Brain pericyte (primary cell): Measurements from ENCODE around the gene SMIM44.

Source experiments
- DNase-seq: peaks from one replicate; pipeline ENCODE4 v3.0.0-alpha.2; 2012; ENCODE audit warnings: low read depth, low spot score

The SMIM44 gene

DNA sequence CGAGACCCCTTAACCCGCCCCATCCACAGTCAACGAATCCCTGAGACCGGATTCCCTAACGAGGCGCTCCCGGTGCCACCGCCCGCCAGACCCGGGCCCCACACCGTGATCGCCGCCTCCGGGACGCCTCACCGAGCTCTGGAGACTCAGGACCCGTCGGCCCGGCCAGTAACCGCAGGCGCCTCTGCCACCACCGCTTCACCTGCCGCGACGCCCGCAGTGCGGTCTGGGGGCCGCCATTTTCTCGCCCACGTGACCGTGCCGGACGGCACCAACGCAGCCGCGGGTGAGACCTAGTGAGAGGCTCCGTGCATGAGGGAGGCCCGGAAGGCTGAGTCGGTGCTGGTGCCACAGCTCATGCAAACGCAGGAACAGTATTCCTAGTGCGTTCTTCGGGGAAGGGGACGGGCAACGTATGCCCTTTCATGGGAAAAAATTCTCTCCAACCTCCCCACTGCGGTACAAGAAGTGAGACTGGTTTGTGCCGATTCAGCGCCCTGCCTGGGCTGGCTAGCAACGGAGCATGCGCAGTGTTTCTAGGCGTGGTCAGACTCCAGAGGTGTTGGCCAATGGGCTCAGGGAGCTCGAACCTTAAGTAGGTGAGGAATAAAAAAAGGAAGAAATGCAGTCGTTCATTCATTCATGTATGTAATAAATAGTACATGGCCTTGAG, 17.3 kb upstream of the SMIM44 start, which contains the start of gene DOHH:
Gene DOHH (minus strand): TSS at position 246 of the 673 bp plus-strand sequence. CDS start 3,860 bp downstream, outside the sequence.
- peak; percentile 90 for DNase-seq

DNA sequence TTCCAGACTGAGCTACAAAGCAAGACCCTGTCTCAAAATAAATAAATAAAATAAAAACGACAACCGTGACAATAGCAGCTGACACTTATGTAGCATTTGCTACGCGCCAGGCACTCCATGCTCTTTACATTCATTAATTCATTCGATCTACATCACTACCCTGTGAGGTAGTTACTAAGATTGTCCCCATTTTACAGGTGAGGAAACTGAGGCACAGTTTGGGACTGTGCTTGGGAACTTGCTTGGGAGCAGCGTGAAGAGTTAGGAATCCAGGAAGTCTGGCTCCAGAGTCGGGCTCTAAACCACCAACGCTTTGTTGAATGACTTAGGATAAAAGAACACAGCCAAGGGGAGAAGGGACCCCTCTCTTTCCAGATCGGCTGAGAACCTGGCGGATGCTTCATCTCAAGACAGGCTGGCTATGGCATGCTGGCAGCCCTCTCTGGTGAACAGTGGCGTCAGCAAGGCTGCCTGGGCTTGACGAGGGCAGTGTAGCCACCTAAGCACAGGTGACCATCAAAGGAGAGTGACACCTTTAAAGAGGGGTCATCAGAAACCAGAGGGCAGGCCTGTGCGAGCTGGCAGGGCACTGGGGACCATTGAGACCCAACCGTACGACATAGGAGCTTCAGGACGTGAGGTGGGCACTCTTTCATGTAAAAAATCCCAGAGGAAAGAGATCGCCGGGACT, 16.6 kb upstream of the SMIM44 start:
- no peak for DNase-seq

DNA sequence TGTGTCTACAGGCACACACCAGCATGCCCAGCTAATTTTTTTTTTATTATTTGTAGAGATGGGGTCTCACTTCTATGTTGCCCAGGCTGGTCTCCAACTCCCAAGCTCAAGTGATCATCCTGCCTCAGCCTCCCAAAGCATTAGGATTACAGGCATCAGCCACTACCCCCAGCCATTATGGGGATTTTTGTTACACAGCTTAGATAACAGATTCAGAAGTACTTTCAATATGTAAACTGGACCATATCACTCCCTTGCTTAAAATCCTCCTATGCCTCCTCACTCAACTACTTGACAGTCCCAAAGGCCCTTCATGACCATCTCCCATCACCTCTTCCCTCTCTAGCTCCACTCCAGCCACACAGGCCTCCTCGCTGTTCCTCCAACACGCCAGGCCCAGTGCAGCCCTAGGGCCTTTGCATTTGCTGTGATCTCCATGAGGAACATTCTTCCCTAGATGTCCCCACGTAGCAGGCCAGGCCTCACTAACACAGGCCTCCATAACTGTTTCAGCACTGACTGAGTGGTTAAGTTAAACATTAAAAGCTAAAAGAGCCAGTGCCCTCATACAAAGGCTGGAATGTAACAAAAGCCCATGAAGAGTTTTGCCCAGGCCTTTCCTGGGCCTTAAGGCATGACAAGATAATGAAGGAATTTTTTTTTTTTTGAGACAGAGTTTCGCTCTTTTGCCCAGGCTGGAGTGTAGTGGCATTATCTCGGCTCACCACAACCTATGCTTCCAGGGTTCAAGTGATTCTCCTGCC, 14.7 kb upstream of the SMIM44 start:
- no peak for DNase-seq

DNA sequence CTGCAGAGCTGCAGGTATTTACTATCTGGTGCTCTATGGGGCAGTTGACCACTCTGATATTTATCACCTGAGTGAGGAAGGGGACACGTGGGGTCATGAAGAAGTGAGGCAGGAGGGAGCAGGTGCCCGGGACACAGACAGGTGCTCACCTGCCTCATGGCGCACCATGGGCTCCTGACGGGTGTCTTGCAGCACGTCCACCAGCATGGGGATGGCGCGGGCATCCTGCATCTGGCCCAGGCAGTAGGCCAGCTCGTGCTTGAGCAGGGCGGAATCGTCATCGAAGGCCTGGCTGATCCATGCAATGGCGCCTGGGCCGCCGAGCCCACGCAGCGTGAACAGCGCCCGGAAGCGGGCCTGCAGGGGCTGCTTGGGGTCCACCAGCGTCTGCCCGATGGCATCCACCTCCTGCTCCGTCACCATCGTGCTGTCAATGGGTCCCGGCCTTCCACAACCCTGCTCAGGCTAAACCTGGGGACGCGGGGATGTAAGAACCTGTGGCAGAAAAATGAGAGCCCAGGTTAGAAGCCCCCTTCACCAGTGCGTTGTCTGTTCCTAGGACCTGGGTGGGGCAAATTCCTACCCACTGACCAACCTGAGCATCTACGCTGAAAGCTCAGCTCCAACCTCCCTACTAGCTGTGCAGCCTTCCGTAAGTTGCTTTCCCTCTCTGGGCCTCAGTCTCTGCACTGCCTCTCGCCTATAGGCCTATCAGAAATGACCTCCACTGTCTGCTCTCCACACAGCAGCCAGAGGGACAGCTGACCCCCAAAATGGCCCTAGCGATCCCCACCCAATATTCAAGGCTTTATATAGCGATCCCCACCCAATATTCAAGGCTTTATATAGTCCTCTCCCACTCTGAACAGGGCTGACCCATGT, 13.4 kb upstream of the SMIM44 start:
- DNase-seq, result no peak

DNA sequence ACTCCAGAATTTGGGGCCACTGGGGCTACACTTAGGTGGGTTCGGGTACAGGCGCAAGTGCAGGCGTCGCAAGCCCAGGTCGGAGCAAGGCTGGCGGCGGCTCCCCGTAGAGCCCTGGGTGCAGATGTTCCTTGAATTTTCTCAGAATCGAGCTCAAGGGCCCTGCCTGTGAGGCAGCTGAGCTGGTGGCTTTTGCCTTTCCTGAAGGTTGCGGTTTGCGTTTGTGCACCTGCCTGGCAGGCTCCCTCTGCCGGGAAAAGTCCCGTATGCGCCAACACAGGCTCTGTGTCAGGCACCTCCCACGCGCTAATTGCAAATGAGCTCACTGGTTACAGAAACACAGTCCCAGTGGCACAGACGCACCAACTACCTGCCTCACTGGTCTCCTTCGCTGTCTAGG, 11.3 kb upstream of the SMIM44 start:
- no peak for DNase-seq

DNA sequence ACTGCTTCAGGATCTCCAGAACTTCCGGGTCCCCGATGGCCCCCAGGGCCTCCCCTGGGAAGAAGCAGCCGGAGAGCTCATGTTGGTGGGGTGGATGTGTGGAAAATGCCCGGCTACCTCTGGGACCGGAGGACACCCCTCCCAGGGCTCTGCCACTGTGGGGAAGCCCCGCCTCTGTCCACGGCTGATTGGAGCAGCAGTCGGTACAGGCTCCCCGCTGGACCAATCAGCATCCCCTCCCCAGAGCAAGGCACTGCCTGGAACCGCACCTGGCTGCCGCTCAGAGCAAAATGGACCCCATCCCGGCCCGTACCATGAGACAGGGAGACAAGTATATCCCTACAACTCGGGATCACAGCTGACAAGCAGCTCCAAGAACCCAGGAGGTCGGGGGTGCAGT, 10.8 kb upstream of the SMIM44 start:
- no peak for DNase-seq

DNA sequence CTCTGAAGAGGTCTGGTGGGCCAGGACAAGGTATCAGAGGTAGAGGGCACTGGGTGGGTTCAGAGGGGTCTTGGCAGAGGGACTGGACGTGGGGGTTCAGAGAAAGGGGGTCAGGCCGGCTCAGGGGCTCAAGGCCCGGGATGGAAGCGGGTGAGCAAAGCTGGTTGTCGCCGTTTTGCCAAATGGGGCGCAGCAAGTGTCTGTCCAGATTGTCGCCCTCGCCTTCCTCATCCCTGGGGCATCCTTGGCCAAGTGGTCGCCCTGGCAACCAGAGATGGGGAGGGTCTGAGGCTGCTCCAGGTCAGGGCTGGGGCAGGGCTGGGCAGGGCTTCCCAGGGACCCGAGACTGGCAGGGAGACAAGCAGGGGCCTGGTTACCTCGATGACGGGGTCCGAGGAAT, 10.4 kb upstream of the SMIM44 start:
- no peak for DNase-seq

DNA sequence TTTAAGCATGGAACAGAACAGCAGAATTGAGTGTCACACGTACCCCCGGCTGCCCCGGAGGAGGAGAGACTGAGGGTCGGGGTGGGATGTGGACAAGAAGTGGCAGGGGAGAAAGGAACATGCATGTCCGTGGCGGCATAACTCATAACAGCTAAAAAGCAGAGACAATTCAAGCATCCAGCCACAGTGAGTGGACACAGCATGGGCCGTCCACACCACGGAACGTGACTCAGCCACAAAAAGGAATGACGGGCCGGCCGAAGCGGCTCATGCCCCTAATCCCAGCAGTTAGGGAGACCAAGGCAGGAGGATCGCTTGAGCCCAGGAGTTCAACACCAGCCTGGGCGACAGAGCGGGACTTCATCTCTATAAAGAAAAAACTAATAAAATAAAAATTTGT, 9.7 kb upstream of the SMIM44 start:
- no peak for DNase-seq

DNA sequence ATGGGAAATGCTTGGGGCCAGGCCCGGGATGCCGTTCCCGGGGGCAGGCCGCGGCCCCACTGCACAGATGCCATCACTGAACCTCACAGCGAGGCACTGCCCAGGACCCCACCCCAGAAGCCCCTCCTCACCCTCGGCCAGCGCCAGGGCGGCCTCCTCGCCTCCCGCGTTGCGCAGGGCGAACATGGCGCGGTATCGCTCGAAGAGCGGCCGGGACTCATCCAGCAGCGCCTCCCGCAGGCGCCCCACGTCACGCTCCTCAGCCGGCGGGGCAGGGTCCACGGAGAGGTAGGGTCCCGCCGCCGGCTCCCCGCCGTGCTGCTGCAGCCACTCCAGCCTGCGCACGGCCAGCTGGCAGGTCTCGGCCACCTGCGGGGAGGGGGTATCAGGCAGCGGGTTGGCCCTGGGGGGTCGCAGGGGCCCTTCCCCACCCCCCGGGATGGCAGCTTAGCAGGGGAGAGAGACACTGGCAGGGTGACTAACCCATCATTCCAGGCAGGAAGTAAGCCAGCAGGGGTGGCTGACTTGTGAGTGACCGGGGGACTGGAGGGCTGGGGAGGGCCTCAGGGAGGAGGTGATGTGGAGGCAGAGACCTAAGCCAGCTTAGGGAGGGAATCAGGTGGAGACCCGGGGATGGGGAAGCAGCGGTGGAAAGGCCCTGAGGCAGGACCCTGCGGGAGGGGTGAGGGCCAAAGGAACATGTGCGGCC, 9.0 kb upstream of the SMIM44 start:
- no peak for DNase-seq

DNA sequence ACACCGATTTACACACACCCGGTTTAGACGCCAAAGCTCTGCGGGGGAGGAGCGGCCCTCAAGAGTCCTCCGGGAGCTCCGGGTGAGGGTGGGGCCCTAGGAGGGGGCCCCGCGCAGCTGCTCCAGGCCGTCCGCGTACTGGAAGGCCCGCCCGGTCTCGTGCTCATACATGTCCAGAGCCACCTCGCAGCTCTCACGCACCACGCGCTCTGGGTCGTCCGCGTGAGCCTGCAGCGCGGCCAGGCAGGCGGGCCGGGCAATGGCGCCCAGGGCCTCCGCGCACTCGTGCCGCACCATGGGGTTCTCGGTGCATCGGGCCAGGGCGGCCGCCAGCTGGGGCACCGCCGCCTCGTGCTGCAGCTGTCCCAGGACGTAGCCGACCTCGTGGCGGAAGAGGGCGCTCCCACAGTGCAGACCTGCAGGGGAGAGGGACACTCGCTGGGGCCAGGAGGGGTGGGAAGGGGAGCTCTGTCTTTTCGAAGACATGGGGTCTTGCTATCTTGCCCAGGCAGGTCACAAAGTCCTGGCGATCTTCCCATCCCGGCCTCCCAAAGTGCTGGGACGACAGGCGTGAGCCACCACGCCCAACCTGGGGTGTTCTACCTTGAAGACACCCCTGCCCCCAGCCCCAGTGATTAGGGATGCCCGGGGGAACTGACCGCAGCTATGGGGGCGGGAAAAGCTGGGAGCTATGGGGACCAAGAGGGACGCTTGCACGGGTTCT, 8.3 kb upstream of the SMIM44 start:
- DNase-seq, result no peak

DNA sequence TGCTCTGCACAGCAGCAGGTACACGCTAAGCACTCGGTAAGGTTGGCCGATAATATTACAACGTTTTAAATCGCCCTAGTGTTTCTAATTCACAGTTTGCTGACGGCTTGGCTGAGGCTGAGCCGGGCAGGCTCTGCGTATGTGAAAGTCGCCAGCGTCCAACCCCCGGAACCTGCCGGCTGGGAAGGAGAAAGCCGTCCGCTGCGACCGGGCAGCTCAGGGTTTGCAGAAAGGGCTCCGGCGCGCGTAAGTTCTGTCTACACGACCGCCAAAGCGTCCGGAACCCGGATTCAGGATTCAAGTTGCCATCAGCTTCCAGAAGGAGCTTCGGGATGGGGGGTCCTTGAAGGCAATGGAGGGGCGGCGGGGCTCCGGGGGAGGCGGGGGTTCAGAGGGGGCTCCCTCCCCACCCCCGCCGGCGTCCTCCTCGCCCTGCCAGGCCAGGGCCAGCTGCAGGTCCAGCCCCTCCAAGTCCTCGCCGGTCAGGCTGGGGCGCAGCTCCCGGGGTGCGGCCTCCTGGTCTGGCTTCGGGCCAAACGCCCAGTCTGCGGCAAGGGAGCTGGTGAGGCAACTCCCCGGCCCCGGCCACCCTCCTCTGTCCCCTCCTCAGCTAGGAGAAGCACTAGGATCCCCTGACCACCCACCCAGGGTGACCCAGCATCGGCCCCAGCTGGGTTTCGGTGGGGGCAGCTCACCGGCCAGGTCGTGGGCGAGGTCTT, 575 bp downstream of the SMIM44 start:
- no peak for DNase-seq

DNA sequence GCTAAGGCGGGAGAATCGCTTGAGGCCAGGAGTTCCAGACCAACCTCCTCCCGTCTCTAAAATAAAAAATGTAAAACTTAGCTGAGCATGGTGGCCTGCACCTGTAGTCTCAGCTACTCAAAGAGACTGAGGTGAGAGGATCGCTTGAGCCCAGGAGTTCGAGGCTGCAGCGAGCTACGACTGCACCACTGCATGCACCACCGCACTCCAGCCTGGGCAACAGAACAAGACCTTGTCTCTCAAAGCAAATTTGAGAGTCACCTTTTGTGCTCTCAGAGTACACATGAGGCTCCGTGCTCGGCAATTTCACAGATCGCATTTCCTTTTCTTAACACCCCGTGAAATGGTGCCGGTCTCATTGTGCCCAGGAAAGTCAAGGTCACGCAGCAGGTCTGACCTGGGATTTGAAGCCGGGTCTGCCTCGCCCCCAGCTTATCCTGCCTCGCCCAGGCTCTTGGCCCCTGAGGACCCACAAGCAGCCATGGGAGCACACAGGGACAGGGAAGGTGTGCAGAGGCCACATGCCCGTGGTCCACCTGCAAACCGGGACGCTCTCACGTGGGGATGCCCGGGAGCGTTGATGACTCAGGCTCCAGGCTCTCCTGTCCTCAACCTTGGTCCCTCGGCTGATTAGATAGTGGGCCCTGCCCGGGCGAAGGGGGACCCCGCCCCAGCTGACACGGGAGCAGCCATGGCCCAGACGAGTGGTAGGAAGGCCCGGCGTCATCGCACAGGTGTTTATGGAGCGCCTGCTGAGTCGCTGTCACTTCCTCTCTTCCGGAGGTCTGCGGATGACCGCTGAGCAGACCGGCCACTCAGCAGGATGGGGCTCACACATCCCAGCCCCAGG, 1.8 kb downstream of the SMIM44 start:
- no peak for DNase-seq

DNA sequence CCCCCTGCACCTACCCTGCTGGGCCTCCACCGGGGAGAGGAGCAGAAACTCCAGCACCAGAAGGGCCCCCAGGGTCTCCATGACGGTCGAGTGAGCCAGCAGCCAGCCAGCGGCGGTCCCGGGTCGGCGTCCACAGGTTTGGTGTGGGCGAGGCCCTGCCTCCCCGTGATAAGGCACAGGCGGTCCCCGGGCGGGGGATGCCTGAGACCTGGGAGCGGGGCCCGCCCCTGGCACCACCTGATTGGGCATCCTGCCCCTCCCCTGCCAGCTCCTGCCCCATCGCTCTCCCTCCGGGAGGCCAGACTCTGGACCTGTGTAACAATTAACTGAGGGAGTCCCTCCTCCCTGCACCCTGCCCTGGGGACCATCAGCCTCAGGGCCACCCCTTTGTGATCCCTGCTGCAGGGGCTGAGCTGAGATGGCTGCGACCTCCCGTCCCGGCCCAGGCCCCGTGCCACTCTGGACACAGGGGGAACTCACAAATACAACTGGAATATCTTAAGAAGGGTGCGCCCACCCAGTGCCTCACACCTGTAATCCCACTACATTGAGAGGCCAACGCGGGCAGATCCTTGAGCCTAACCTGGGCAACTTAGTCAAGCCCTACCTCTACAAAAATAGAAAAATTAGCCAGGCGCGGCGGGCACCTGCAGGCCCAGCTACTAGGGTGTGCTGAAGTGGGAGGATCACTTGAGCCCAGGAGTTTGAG, 2.7 kb downstream of the SMIM44 start, which contains the start of gene SMIM24:
Gene SMIM24 (minus strand): TSS at position 143 of the 709 bp plus-strand sequence. CDS start 62 bp downstream, at position 81.
- DNase-seq, result no peak

DNA sequence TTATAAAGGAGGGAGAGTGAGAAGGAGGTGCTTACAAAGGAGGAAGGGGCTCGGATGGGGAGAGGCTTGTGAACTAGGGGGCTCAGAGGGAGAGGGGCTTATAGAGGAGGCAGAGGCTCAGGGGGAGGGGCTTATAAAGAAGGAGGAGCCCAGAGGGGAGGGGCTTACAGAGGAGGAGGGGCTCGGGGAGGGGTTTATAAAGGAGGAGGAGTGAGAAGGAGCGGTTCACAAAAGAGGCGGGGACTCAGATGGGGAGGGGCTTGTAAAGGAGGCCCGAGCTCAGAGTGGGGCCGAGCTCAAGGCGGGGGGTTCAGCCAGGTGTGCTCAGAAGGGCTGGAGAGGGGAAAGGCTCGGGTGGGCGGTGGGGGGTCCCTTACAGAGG, 3.4 kb downstream of the SMIM44 start:
- no peak for DNase-seq

DNA sequence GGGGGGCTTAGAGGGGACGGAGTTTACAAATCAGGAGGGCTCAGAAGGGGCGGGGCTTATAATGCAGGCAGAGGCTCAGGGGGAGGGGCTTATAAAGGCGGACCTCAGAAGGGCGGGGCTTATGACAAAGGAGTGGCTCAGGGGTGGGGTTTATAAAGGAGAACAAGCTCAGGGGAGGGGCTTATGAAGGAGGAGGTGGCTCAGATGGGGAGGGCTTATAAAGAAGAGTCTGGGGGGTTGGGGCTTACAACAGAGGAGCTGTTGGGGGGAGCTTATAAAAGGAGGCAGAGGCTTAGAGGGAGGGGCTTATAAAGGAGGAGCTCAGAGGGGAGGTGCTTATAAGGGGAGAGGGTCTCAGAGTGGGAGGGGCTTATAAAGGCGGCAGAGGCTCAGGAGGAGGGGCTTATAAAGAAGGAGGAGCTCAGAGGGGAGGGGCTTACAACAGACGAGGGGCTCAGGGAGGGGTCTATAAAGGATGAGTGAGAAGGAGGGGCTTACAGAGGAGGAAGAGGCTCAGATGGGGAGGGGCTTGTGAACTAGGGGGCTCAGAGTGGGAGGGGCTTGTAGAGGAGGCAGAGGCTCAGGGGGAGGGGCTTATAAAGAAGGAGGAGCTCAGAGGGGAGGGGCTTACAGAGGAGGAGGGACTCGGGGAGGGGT, 3.9 kb downstream of the SMIM44 start:
- no peak for DNase-seq

DNA sequence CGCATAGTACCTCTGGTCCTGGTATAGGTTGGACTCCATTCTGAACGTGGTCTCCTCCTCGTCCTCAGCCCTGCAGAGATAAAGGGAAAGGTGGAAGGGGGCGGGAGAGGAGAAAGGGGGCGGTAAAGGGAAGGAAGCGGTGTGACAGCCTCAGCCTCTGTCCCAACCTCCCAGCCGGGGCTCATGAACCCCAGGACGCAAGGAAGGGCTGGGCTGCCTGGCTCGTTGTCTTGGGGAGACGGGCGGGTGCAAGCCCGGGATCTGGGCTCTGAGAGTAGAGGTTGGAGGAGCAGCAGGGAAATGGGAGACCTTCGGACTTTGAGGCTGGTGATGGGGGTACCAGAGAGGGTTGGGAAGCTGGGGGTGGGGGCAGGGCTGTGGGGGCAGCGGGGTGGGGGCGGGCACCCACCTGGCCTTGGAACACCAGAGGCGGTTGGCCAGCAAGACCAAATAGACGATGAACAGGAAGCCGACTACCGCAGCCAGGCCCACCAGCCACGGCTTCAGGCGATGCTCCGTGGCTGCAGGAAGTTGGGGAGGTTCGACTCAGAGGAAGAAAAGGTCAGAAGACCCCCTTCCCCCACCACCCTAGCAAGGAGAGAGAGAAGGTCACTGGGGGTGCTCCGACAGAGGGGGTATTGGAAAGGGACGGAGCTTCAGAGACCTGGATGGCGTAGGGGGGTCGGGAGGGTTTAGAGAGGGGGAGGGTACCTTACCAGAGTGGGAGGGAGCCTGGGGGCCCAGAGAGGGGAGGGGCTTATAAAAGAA, 4.6 kb downstream of the SMIM44 start:
- no peak for DNase-seq

DNA sequence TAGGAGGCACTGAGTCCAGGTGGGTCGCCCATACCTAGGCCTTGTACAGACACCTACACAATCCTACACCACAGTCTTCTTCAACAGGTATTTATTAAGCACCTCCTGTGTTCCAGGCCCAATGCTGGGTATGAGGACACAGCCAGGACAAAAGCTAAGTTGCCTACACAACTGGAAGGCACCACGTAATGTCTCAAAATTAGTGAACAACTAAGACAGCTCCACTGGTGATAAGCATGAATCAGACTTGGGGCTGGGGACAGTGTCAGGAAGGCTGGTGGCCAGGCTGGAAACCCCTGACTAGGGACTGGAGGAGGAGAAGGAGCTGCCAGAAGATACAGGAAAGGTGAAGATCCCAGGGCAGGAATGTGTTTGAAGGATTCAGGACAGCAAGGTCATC, 5.3 kb downstream of the SMIM44 start:
- DNase-seq, result no peak
